GM18858 (cell line): ENCODE measurements around the gene DLG3.
A peak's percentile ranks its signal among the peaks of the same experiment; 100 is the strongest.
"Not testable (repeated sequence)": the region's sequence is repeated elsewhere in the genome, so short reads cannot be mapped to it uniquely, and the experiment has no call there.

Experiments used
- ATAC-seq: cut with Tn5 transposase; IDR thresholded peaks from one replicate; pipeline ENCODE4 v1.9.1; 2021; ENCODE audit not compliant: unreplicated experiment

DLG3 gene

DNA sequence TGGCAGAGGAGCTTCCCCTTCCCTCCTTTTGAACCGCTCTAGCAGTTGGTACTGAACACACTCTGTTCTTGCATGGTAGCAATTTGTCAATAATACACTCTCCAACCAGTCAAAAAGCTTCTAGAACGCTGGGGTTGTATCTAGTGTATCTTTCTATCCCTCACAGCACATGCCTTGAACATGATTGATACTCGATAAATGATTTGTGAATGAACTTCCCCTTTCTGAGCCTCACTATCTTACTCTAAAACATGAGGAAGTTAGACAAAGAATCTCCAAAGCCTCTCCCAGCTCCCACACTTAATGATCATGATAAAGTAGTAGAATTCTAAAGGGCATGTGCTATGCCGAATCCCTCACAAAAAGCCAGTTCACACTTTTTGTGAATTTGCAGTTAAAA lies 64.4 kb downstream of the DLG3 start:
- no peak for ATAC-seq

DNA sequence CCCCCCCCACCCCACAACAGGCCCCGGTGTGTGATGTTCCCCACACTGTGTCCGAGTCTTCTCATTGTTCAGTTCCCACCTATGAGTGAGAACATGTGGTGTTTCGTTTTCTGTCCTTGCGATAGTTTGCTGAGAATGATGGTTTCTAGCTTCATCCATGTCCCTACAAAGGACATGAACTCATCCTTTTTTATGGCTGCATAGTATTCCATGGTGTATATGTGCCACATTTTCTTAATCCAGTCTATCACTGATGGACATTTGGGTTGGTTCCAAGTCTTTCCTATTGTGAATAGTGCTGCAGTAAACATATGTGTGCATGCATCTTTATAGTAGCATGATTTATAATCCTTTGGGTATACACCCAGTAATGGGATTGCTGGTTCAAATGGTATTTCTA lies 70.6 kb downstream of the DLG3 start:
- ATAC-seq = not testable (repeated sequence)

DNA sequence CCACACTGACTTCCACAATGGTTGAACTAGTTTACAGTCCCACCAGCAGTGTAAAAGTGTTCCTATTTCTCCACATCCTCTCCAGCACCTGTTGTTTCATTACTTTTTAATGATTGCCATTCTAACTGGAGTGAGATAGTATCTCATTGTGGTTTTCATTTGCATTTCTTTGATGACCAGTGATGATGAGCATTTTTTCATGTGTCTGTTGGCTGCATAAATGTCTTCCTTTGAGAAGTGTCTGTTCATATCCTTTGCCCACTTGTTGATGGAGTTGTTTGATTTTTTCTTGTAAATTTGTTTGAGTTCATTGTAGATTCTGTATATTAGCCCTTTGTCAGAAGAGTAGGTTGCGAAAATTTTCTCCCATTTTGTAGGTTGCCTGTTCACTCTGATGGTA lies 71.1 kb downstream of the DLG3 start:
- ATAC-seq = not testable (repeated sequence)

DNA sequence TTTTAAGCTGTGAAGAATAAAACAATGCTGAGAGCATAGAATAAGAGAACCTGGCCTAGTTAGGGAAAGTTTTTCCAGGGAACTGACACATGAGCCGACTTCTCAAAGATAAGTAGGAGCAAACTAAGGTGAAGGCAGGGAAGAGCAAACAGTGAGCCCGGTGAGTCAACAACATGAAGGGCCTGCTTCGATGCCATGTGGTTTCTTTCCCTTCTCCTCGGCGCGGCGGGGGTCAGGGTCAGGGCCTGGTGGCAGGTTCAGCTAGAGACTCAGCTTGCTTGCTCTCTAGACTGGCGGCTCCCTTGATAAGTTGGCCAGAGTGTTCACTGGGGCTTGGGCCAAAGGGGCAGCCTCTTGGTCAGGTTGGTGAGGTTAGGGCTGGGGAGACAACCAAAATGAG lies 81.1 kb downstream of the DLG3 start:
- no peak for ATAC-seq

DNA sequence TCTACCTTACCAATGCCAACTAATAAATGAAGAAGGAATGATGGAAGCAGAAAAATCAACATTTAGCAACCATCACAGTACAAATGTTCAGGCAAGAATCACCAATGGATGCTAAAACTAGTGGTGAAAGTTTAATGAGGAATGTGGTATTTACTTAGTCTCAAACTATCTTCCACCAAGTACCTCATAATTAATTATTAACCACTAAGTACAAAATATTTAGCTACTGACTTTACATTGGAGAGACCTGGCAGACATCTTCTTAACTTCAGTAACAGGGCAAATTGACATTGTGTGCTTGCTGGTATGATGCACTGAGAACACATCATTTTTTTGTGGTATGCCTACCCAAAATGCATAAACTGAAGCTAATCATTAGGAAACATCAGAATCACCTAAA lies 82.4 kb downstream of the DLG3 start:
- no peak for ATAC-seq

DNA sequence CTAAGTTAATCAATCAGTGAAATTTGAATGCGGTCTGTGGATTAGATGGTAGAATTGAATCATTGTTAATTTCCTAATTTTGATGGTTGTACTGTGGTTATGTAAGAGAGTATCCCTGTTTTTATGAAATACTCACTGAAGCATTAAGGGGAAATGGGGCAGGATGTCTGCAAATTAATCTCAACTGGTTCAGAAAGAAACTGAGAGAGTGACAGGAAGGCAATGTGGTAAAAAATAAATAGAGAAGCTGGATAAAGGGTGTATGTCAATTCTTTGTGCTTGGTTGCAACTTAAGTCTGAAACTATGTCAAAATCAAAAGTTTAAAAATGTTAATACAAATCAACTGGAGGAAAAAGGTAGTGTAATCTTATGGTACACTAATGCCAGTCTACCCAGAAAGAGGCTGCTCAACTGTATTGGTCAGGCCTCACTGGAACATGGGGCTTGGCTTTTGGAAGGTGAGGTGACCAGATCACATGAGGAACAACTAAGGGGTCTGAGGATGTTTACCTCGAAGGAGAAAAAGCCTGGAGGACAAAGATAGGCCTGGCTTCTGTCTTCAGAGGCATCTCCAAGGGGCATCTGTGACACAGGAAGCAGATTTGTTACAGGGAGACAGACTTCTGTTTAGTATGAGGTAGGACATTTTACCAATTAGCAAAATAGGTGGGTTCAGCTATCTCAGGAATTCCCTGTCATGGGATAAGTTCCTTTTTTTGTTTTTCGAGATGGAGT lies 83.1 kb downstream of the DLG3 start:
- no peak for ATAC-seq

DNA sequence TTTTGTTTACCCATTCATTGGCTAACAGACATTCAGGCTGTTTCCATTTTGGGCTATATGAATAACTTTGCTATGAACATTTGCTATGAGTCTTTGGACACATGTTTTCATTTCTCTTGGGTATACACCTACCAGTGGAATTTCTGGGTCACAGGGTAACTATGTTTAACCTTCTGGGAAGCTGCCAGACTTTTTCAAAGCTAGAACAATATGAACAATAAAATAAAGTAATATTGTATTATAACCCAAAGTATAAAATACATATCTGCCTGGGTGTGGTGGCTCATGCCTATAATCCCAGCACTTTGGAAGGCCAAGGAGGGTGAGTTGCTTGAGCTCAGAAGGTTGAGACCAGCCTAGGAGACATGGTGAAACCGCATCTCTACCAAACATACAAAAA lies 90.6 kb downstream of the DLG3 start:
- no peak for ATAC-seq

DNA sequence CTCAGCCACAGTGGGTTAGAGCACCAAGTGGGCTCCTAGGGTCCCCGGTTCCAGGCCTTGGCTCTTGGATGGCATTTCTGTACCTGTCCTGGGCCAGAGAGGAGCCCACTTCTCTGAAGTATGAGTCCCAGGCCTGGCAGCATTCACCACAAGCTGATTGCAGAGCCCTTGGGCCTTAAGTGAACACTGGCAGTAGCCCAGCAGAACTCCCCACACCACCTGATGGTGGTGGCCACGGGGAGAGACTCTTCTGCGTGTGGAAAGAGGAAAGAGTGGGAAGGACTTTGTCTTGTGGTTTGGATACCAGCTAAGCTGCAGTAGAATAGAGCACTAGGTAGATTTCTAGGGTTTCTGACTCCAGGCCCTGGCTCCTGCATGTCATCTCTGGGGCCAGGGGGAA lies 104.8 kb downstream of the DLG3 start:
- no peak for ATAC-seq

DNA sequence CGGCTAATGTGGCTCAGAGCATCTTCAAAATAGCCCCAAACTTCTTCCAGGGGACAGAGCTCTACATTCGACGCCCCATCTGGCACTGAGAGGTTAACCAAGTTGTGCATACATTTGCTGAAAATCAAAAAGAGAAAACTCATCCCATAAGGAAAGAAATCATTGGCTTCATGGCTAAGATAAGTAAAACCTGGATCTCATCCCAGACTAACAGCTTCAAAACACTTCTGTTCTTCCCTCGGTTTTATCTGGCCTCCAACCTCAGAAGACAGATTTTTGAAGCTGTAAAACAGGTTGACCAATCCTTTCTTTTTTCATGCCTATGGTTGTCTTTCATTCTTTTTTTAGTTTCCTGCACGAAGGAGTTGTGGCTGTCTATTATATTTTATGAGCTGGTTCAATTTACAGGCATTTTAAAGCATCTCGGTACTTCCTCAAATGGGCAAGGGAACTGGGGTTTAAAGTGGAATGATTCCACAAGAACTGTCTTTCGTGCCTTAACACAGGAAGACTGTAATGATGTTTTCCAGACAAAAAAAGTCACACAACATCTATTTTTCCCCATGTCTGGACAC lies 107.6 kb downstream of the DLG3 start:
- ATAC-seq = no peak

- peak; percentile 85 for ATAC-seq
These were observed 108.9 kb downstream of the DLG3 start for GRCh38 chrX:70553516-70553915.

- no peak for ATAC-seq
These were observed 109.4 kb downstream of the DLG3 start for GRCh38 chrX:70554081-70554480.

DNA sequence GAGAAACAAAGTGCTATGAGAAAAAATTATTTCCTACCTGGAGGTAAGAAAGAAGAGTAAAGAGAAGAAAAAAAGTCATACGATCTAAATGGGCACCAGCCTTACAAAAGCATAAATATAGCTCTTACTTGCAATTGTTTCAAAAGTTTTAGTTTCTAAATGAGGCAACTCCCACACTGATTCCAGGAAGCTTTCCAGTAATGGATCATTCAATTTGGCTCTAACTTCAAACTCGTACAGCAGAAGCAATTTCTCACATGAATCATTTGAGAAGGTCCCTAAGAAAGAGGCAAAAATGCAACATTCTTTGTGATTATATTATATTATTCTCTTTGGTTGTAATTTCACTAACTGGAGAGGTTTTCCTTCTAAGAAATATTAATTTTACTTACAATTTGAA lies 109.9 kb downstream of the DLG3 start:
- ATAC-seq = no peak

GRCh38 chrX:70554948-70555347 lies 110.3 kb downstream of the DLG3 start:
- ATAC-seq = no peak
